ENCODE results near the gene ESF1. TPM values are rescaled to one million over a fixed set of nuclear protein-coding genes. Genes with fewer than 3 reads are reported as not detected.

The ESF1 gene
- total and polyA plus RNA-seq, 9 of the 15 experiments (the other 6 are each of a cell fraction or from before 2014, with no cell fraction given) = 7.0 to 30.4 (median 18.6) TPM

DNA sequence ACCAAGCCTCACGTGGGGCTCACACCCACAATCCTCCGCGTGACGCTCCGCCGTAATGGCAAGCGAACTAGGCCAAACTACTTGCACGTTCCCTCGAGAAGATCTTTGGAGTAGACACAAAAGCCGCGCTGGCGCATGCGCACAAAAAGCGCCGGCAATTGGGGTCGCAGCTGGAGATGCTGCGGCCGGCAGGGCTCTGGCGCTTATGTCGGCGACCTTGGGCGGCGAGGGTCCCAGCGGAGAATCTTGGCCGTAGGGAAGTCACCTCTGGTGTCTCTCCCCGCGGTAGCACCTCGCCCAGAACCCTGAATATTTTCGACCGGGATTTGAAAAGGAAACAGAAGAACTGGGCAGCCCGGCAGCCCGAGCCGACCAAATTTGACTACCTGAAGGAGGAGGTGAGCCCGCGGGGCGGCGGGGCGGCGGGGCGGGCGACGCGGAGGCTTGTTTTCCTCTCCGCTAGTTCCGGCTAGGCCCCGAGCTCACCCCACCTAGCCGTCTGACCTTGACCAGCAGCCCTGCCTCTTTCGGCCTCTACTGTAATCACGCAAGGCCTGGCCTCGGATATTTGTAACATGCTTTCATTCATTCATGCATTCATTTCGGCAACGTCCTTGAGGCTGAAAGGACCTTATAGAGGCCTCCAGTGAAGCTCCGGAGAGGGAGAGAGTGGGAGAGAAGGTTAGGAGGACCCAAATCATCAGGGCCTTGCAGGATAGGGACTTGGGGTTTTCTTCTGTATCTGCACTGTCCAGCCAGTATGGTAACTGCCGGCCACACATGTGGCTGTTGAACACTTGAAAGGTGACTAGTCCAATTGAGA is at the start of gene ESF1, which contains the start of gene NDUFAF5 (continued):
- TF ChIP-seq, protein P1, sequence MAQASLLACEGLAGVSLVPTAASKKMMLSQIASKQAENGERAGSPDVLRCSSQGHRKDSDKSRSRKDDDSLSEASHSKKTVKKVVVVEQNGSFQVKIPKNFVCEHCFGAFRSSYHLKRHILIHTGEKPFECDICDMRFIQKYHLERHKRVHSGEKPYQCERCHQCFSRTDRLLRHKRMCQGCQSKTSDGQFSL (CRISPR knock-in tag; IDR thresholded peaks at IDR 0.05) = no peak
- TF ChIP-seq, protein P1 (tag; IDR thresholded peaks at IDR 0.05) = no peak
- TF ChIP-seq ZNF584 (CRISPR knock-in tag; IDR thresholded peaks at IDR 0.05; ENCODE audit: low read depth) (no peak), HMGN3 (IDR thresholded peaks at IDR 0.05; ENCODE audit: borderline replicate concordance, extremely low read depth, insufficient read length, low read depth, low read length) (peak; percentile 29), LCOR (CRISPR knock-in tag; IDR thresholded peaks at IDR 0.05) (peak; percentile 58; the same call in 1 of the 2 replicates), RBM17 (IDR thresholded peaks at IDR 0.05; ENCODE audit: borderline replicate concordance, low read depth, low read length) (no peak), IFI16 (CRISPR knock-in tag; IDR thresholded peaks at IDR 0.05) (no peak), ZC3H4 (CRISPR knock-in tag; IDR thresholded peaks at IDR 0.05; ENCODE audit: borderline replicate concordance) (no peak), SIRT6 (IDR thresholded peaks at IDR 0.05; ENCODE audit: low read depth, low read length) (no peak), ZNF311 (CRISPR knock-in tag; IDR thresholded peaks at IDR 0.05) (no peak), SP1 (CRISPR knock-in tag; IDR thresholded peaks at IDR 0.05) (no peak), NFE2L1 (tag; IDR thresholded peaks at IDR 0.05; ENCODE audit: borderline replicate concordance, low read depth) (no peak)
- TF ChIP-seq, protein P2, sequence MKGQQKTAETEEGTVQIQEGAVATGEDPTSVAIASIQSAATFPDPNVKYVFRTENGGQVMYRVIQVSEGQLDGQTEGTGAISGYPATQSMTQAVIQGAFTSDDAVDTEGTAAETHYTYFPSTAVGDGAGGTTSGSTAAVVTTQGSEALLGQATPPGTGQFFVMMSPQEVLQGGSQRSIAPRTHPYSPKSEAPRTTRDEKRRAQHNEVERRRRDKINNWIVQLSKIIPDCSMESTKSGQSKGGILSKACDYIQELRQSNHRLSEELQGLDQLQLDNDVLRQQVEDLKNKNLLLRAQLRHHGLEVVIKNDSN (CRISPR knock-in tag; IDR thresholded peaks at IDR 0.05) = peak; percentile 97
- TF ChIP-seq, protein P3, sequence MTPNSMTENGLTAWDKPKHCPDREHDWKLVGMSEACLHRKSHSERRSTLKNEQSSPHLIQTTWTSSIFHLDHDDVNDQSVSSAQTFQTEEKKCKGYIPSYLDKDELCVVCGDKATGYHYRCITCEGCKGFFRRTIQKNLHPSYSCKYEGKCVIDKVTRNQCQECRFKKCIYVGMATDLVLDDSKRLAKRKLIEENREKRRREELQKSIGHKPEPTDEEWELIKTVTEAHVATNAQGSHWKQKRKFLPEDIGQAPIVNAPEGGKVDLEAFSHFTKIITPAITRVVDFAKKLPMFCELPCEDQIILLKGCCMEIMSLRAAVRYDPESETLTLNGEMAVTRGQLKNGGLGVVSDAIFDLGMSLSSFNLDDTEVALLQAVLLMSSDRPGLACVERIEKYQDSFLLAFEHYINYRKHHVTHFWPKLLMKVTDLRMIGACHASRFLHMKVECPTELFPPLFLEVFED (CRISPR knock-in tag; conservative IDR thresholded peaks at IDR 0.05) = no peak
- TF ChIP-seq, protein P4, sequence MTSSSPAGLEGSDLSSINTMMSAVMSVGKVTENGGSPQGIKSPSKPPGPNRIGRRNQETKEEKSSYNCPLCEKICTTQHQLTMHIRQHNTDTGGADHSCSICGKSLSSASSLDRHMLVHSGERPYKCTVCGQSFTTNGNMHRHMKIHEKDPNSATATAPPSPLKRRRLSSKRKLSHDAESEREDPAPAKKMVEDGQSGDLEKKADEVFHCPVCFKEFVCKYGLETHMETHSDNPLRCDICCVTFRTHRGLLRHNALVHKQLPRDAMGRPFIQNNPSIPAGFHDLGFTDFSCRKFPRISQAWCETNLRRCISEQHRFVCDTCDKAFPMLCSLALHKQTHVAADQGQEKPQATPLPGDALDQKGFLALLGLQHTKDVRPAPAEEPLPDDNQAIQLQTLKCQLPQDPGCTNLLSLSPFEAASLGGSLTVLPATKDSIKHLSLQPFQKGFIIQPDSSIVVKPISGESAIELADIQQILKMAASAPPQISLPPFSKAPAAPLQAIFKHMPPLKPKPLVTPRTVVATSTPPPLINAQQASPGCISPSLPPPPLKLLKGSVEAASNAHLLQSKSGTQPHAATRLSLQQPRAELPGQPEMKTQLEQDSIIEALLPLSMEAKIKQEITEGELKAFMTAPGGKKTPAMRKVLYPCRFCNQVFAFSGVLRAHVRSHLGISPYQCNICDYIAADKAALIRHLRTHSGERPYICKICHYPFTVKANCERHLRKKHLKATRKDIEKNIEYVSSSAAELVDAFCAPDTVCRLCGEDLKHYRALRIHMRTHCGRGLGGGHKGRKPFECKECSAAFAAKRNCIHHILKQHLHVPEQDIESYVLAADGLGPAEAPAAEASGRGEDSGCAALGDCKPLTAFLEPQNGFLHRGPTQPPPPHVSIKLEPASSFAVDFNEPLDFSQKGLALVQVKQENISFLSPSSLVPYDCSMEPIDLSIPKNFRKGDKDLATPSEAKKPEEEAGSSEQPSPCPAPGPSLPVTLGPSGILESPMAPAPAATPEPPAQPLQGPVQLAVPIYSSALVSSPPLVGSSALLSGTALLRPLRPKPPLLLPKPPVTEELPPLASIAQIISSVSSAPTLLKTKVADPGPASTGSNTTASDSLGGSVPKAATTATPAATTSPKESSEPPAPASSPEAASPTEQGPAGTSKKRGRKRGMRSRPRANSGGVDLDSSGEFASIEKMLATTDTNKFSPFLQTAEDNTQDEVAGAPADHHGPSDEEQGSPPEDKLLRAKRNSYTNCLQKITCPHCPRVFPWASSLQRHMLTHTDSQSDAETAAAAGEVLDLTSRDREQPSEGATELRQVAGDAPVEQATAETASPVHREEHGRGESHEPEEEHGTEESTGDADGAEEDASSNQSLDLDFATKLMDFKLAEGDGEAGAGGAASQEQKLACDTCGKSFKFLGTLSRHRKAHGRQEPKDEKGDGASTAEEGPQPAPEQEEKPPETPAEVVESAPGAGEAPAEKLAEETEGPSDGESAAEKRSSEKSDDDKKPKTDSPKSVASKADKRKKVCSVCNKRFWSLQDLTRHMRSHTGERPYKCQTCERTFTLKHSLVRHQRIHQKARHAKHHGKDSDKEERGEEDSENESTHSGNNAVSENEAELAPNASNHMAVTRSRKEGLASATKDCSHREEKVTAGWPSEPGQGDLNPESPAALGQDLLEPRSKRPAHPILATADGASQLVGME (CRISPR knock-in tag; IDR thresholded peaks at IDR 0.05) = no peak
- TF ChIP-seq, protein P5, sequence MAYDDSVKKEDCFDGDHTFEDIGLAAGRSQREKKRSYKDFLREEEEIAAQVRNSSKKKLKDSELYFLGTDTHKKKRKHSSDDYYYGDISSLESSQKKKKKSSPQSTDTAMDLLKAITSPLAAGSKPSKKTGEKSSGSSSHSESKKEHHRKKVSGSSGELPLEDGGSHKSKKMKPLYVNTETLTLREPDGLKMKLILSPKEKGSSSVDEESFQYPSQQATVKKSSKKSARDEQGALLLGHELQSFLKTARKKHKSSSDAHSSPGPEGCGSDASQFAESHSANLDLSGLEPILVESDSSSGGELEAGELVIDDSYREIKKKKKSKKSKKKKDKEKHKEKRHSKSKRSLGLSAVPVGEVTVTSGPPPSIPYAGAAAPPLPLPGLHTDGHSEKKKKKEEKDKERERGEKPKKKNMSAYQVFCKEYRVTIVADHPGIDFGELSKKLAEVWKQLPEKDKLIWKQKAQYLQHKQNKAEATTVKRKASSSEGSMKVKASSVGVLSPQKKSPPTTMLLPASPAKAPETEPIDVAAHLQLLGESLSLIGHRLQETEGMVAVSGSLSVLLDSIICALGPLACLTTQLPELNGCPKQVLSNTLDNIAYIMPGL (CRISPR knock-in tag; IDR thresholded peaks at IDR 0.05) = no peak

Data from K562 (cell line).